SKM-1 (cell line): Measurements from ENCODE around the gene HSPH1.
"Not testable (repeated sequence)": the region's sequence is repeated elsewhere in the genome, so short reads cannot be mapped to it uniquely, and the experiment has no call there.

Source experiments
- DNase-seq: peaks from one replicate; lab custom pipeline; 2025; ENCODE audit not compliant: unreplicated experiment; lab: John Stamatoyannopoulos, UW

The HSPH1 gene

GRCh38 chr13:31177813-31178495 lies 16.2 kb upstream of the HSPH1 start:
- not testable (repeated sequence) for DNase-seq

GRCh38 chr13:31175847-31176532 lies 14.3 kb upstream of the HSPH1 start:
- DNase-seq, result no peak

GRCh38 chr13:31174018-31174417 lies 12.3 kb upstream of the HSPH1 start:
- DNase-seq, result no peak

GRCh38 chr13:31172535-31172934 lies 10.8 kb upstream of the HSPH1 start:
- DNase-seq, result no peak

- no peak for DNase-seq
Measured at GRCh38 chr13:31172001-31172400, 10.3 kb upstream of the HSPH1 start.

- no peak for DNase-seq
Measured at GRCh38 chr13:31168736-31169135, 7.0 kb upstream of the HSPH1 start.

- no peak for DNase-seq
Measured at GRCh38 chr13:31168166-31168565, 6.5 kb upstream of the HSPH1 start.

GRCh38 chr13:31167490-31167889 lies 5.8 kb upstream of the HSPH1 start:
- DNase-seq, result no peak

GRCh38 chr13:31166591-31166990 lies 4.9 kb upstream of the HSPH1 start:
- no peak for DNase-seq

- DNase-seq, result peak; percentile 92
Measured at GRCh38 chr13:31162151-31163008, 676 bp upstream of the HSPH1 start.

- DNase-seq, result peak; percentile 45
Measured at GRCh38 chr13:31160857-31161556, 697 bp downstream of the HSPH1 start.

GRCh38 chr13:31159306-31159705 lies 2.4 kb downstream of the HSPH1 start:
- no peak for DNase-seq

- no peak for DNase-seq
Measured at GRCh38 chr13:31154939-31155338, 6.8 kb downstream of the HSPH1 start.

GRCh38 chr13:31151837-31152236 lies 9.9 kb downstream of the HSPH1 start:
- DNase-seq, result no peak

- no peak for DNase-seq
Measured at GRCh38 chr13:31150315-31150985, 11.3 kb downstream of the HSPH1 start.

GRCh38 chr13:31149604-31150003 lies 12.1 kb downstream of the HSPH1 start:
- DNase-seq, result no peak

- DNase-seq, result no peak
Measured at GRCh38 chr13:31145417-31145816, 16.3 kb downstream of the HSPH1 start.

- no peak for DNase-seq
Measured at GRCh38 chr13:31138515-31138914, 23.2 kb downstream of the HSPH1 start.

- no peak for DNase-seq
Measured at GRCh38 chr13:31136724-31137123, 25.0 kb downstream of the HSPH1 start.

GRCh38 chr13:31134039-31134711 lies 27.5 kb downstream of the HSPH1 start:
- DNase-seq, result no peak
